ENCODE measurements around the gene LINGO3. TPM values are rescaled to one million over a fixed set of nuclear protein-coding genes. Genes with fewer than 3 reads are reported as not detected.

Gene LINGO3
- total RNA-seq, 1 donor from 2014 or later, result not detected

DNA sequence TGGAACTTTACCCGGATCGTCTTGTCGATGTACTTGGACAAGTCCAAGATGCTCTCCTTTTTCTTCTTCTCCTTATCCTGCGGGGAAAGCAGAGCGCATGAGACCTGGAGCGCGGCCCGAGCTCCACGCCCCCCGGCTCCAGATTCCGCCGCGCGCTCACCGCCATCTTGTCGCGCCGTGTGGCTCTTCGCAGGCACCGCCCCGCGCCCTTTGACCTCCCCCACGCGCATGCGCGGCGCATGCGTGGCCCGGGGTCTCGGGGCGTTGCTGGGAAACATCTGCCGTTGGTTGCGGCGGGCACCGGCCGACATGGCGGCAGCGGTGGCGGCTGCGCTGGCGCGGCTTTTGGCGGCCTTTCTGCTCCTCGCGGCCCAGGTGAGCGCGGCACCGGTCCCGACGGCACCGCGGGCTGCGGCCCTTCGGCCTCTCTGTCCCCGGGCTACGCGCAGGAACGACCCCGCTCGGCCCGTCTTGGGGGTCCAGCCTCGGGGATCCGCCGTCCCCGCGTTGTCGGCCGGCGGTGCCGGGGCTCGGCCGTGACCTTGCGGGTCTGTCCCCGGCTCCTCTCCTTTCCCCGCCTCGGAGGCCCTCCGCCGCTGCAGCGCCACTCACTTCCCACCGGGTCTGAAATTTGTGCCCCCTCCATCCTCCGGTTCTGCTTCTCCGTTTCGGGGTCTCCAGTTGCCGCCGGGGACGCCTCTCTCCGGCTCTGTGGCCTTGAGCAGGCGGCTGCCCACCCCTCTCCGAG lies 20.6 kb upstream of the LINGO3 start, which contains the start of the genes LSM7 and SPPL2B:
LSM7 (minus strand) TSS at position 186 of the 748 bp plus-strand sequence; CDS start at position 166, 20 bp downstream.
SPPL2B (plus strand) TSS at position 284 of the 748 bp plus-strand sequence; CDS start at position 310, 26 bp downstream.
- DNase-seq (ENCODE audit: low spot score), result peak; percentile 92

DNA sequence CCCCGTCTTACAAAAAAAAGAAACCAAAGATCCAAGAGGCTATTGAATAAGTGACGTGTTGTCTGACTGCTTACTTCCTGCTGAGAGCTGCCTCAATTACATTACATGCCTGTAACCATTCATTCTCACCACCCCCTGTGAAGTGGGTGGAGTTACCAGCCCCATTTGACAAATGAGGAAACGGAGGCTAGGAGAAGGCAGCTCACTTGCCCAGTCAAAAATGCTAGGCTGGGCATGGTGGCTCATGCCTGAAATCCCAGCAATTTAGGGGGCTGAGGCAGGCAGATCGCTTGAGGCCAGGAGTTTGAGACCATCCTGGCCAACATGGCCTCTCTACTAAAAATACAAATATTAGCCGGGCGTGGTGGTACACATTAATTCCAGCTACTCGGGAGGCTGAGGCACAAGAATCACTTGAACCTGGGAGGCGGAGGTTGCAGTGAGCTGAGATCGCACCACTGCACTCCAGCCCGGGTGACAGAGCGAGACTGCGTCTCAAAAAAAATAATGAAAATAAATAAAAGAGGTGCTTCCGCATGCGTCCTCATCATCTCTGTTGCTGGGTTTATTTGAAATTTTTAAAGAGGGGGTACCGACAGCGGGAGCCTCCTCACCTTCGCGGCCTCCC lies 19.9 kb upstream of the LINGO3 start:
- DNase-seq (ENCODE audit: low spot score), result peak; percentile 32

DNA sequence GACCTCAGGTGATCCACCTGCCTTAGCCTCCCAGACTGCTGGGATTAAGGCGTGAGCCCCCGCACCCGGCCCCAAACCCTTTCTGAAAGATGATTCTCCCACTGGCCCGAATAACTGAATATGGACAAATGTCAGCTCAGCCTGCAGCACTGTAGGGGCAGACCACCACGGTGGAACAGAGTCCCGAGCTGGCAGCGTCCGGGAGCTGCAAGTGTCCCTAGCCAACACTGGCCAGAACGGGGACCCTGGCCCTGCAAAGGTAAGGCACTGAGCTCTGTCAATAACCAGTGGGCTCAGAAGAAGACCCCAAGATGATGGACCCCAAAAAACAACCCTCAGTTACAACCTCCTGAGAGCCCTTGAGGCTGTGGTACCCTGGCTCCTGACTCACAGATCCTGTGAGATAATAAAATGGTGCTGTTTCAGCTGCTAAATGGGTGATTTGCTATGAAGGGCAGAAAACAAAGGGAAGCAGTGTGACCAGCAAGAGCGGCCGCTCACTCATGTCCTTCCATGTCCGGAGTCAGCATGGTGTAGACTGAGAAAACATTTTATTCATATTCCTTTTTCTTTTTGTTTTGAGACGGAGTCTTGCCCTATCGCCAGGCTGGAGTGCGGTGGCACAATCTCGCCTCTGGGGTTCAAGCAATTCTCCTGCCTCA lies 18.9 kb upstream of the LINGO3 start:
- DNase-seq (ENCODE audit: low spot score), result no peak

DNA sequence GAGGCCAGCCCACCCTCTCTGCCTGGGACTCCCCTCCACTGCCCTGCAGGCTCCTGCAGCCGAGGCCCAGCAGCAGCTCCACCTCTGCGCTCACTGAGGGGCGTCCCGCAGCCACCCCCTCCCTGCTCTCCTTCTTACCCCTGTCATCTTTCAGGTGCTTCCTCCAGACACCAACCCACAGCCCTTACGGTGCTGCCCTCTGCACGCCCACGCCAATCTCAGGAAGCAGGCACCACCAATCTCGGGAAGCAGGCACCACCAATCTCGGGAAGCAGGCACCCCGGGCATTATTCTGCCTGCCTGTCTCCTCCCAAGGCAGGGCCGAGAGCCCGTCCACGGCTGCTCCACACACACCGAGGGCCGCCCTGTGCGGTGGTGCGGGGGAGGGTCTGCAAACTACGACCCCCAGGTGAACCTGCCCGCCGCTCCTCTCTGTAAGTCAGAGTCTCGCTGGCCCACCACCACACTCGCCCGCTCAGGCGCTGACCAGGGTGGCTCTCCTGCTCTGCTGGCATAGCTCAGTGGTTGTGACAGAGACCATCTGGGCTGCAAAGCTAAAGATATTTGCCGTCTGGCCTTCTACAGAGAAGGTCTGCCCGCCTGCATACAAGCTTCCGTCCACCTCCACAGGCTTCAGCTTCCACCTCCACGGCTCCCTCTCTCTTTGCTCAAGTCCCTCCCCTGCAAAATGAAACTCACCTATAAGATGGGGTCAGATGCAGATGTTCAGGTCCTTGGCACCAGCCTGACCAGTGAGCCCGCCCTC lies 17.5 kb upstream of the LINGO3 start:
- no peak for DNase-seq (ENCODE audit: low spot score)

DNA sequence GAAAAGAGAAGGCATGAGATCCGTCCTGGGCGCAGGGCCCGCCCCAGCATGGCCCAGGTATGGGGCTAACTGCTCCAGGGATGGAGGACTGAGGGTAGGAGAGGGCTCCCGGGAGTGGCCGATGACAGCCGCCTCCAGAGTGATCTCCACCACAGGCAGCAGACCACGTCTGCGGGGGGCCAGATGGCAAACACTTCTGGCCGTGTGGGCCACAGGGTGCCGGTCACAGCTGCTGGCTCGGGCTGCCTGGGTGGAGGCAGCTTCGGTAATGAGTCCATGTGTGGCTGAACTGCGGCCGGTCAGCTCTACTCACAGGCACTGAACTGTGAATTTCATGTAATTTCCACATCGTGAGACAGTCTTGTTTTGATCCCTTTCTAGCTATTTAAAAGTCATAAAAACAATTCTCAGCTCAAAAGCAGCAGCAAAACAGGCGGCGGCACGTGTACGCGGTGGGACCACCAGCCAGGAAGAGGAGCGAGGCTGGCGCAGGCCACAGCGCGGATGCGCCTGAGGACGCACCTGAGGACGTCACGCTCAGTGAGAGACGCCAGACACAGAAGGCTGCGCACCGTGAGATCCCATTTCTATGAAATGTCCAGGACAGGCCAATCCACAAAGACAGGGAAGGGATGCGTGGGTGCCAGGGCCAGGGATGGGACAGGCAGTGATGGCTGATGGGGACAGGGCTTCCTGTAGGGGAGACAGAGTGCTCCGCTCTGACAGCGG lies 16.4 kb upstream of the LINGO3 start:
- DNase-seq (ENCODE audit: low spot score), result no peak

DNA sequence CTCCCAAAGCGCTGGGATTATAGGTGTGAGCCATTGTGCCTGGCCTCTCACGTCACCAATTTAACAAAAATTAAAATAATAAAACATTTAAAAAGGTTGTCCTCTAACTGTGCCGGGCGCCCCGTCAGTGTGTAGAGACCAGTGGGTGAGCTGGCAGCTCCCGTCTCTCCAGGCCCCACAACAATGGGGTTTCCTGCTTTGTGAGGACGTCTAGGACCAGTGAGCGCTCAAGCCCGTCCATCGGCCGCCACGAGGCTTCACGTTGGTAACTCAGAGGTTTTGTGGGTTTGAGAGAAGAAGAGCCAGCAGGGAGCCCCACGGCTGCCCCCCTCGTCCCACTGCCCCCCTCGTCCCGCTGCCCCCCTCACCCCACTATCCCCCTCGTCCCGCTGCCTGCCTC lies 15.8 kb upstream of the LINGO3 start:
- DNase-seq (ENCODE audit: low spot score), result no peak

DNA sequence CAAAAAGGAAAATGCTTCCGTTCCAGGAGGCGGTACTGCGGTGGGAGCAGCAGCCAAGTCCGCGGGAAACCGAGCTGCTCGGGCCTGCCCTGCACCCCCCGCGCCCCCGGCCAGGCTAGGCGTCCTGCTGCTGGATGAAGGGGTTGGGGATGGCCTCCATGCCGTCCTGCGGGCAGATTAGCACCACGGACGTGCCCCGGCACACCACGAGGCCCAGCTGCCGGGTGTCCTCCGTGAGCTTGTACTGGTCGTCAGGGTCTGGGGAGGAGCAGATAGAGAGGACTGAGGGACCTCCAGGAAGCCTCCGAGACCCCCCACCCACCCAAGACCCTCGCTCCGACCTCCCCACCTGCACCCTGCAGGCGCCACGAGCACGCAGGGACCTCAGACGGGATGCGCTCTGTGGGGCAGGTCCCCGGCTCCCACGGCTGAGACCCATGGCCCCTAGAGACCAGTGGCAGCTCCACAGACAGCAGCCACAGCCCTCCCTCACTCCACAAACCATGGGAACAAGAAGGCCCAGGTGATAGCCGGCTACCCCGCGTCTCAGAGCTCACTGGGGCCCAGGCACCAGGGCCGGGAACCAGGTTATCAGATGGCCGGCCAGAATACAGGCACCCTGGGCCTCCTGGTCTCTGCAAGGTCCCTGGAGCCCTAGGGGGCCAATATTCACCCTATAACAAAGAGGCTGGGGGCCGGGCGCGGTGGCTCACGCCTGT lies 13.8 kb upstream of the LINGO3 start:
- no peak for DNase-seq (ENCODE audit: low spot score)

DNA sequence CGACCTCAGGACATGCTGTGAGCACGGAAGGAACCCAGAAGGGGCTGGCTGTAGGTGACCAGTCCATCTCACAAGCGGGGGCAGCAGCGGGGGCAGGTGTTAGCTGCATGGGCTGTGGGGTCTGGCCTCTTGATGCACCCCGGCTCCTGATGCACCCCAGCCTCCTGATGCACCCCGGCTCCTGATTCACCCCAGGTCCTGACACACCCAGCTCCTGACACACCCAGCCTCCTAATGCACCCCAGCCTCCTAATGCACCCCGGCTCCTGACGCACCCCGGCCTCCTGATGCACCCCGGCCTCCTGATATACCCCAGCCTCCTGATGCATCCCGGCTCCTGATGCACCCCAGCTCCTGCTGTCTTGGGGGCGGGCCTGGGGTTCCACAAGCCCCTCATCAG lies 13.0 kb upstream of the LINGO3 start:
- DNase-seq (ENCODE audit: low spot score), result no peak

DNA sequence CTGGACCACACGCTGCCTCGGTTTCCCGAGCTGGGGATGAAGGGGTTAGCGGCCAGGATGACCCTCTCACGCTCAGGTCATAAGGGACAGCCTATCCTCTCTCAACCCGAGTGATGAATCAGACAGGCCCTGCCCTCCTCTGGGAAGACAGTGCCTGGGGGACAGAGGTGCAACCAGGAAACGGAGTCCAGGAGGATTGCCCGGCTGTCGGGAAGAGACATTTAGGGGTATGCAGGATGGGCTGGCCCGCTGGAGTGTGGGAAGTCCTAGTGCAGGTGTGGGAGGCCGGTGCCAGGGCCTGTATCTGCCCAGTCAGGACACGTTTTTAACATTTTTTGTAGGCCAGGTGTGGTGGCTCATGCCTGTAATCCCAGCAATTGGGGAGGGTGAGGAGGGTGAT lies 12.1 kb upstream of the LINGO3 start:
- no peak for DNase-seq (ENCODE audit: low spot score)

DNA sequence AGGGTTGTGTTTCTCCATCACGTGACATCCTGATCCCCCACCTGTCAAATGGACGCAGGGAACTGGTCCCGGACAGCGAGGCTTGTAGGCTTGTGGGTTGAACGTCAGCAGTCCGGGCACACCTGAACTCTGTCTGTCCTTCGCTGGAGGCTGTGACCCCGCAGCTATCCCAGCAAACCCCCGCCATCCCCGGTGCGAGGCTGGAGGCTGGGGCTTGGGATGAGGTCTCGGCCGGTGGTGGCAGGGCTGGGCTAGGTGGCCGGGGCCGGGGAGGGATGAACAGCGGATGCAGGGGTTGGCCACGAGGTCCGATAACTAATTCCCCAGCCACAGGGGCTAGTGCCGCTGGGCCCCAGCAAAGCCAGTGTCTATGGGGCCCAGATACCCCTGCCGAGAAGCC lies 11.6 kb upstream of the LINGO3 start:
- no peak for DNase-seq (ENCODE audit: low spot score)

DNA sequence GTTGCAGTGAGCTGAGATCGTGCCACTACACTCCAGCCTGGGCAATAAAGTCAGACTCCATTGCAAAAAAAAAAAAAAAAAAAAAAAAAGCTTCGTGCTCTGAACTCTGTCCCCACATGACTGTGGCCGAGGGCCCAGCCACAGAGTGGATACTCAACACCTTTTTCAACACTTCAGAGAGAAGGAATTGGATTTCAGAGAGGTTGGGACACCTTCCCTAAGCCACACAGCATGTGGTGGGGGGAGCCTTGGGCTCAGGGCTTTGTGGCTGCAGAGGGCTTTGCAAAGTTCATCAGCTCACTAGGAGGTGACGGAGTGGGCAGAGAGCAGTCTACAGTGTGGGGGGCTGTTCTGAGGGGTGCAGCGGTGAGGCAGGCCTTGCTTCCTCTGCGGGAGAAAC lies 11.0 kb upstream of the LINGO3 start:
- no peak for DNase-seq (ENCODE audit: low spot score)

DNA sequence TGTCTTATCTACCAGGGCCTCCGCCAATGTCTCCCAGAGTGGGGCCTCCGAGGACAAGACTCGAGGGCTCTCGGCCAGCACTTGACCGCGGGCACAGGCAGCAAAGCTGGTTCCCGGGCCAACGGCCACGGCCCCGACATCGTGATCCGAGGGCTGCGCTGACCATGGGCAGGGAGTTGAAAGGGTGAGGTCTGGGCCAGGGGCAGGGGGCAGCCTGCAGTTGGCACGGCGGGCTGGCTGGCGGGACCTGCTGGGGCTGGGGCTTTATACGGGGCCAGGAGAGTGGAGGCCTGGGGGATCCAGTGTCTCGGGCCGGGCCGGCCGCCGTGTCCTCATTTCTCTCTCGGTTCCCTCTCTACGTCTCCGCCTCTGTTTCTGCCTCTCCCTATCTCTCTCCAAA lies 9.8 kb upstream of the LINGO3 start:
- no peak for DNase-seq (ENCODE audit: low spot score)

DNA sequence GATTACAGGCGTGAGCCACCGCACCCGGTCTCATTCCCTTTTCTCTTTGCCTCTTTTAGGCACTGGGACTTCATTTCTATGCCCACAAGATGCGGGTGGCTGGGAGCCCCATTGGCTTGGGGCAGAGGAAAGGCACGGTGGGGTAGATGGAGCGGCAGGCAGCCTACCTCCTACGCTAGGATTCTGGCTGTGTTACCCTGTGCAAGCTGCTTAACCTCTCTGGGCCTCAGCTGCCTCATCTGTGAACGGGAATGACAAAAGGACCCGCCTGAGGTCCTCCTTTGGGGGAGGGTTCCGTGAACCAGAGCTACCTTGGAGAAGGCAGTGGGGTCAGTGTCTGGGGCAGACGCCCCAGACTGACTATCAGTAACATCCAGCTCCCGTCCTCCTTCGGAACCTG lies 9.3 kb upstream of the LINGO3 start:
- no peak for DNase-seq (ENCODE audit: low spot score)

DNA sequence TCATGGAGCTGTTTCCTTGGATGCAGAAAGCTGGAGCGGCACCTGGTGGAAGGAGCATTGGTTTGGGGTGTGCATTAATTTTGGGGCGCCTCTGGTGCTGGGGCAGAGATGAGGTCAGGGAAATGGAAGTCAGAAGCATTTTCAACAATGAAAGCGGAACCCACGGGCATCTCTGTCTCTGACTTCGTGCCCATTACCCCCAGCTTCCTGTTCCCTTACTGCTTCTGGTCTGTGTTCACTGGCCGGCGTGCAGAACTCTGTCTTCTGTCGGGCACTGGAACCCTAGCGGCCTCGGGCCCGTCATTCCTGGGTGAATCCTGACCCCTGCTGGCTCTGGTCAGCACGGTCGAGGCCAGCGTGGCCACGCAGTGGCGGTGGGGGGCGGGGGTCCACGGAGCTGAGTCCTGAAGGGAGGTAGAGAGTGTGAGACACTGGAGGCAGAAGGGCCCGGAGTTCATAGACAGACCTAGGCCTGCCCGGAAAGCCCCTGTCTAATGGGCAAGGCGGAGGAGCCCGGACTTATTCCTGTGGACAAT lies 7.9 kb upstream of the LINGO3 start:
- DNase-seq (ENCODE audit: low spot score), result peak; percentile 77

DNA sequence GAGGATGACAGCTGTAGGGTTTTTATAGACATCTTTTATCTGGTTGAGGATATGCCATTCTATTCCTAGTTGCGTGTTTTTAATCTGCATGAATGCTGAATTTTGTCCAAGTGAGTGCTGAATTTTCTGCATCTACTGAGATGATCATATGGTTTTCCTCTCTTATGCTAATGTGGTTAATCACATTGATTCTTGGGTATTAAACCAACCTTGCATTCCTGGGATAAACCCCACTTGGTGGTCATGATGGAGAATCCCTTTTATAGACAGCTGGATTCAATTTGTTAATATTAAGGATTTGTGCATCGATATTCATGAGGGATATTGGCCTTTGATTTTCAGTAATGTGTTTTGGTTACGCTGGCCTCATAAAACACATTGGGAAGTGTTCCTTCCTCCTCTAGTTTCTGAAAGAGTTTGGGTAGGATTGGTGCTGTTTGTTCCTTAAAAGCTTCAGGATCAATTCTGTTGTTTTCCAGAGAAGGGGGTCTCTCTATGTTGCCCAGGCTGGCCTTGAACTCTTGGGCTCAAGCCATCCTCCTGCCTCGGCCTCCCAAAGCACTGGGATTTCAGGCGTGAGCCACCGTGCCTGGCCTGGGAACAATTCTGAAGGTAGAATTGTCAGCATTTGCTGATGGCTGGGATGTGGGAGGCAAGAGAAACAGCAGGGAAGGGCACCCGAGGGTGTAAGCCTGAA lies 7.3 kb upstream of the LINGO3 start:
- DNase-seq (ENCODE audit: low spot score), result no peak

DNA sequence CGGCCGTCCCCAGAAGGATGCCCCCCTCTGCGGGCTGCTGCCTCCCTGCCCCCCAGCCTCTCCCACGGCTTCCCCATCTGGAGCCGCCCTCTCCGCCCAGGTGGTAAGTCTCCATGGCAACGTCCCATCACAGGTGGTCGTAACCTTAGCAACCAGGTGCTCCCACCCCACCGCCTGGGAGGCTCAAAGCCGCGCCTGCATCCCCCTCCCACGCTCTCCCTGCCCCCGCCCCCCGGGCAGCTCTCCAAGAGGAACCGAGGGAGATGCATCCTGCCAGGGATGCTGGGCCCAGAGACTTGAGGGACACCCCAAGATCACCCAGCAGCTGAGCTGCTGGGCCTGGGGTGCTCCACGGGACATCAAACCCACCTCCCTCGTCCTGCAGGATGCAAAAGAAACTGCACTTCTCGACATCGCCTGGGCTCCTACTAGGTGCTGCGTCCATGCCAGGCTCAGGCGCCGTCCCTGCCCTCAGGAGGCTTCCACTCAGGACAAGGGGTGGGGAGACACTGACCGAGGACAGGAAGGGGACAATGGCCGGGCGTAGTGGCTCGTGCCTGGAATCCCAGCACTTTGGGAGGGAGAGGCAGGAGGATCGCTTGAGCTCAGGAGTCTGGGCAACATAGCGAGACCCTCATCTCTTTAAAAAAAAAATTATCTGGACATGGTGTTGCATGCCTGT lies 5.0 kb upstream of the LINGO3 start:
- DNase-seq (ENCODE audit: low spot score), result no peak

DNA sequence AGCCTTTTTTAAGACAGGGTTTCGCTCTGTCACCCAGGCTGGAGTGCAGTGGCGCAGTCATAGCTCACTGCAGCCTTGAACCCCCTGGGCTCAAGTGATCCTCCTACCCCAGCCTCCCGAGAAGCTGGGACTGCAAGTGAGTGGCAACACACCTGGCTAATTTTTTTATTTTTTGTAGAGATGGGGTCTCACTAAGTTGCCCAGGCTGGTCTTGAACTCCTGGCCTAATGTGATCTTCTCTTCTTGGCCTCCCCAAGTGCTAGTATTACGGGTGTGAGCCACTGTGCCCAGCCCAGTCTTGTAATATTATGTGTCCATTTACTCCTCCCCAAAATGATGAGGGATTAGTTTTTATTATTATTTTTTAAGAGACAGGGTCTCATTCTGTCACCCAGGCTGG lies 3.1 kb upstream of the LINGO3 start:
- no peak for DNase-seq (ENCODE audit: low spot score)

DNA sequence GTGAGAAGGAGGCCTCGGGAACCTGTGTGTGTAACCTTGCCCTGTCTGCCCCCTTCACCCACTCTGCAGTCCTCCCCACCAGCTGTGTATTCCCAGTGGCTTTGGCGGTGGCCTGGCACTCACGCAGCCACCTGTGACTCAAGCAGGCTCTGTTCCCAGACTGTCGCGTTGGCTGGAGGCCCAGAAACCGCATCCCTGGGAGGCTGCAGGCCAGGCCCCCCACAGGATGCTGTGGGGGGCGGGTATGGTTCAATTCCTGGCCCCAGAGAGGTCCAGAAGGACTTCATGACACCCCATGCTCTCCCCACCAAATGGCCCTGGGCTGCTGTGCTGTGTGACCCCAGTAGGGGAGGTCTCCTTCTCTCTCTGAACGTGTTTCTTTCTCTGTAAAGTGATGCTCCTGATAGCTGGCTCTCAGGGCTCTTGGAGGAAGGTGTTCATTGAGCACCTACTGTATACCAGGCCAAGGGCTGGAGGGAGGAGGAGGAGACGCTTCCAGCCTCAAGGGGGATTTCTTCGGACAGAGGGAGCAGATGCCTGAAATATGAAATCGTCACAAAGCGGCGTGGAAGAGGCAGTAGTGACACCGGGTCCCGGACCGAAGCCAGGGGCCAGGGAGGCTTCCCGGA lies 1.9 kb upstream of the LINGO3 start:
- DNase-seq (ENCODE audit: low spot score), result no peak

Data from umbilical cord (tissue), 2 donors.